Measurements from ENCODE around the gene THSD7A.

- TF ChIP-seq CTCF (IDR thresholded peaks at IDR 0.05) (no peak), POLR2A (IDR thresholded peaks at IDR 0.05) (no peak)
Observed at GRCh38 chr7:11456574-11456973, 375.4 kb downstream of the THSD7A start.

Data from breast epithelium (tissue), 3 donors.